HUES48 (cell line): ENCODE measurements around the gene ARMCX4.

ENCODE experiments used
- H3K27ac ChIP-seq: one replicate; pipeline ENCODE4 v1.7.0; 2013; ENCODE audit warnings: low read depth, low read length, inconsistent platforms
- H3K27me3 ChIP-seq: 2 replicates; pipeline ENCODE4 v1.6.1; 2013; ENCODE audit warnings: mild to moderate bottlenecking, low read length; ENCODE audit not compliant: control insufficient read depth, insufficient read depth
- H3K36me3 ChIP-seq: 2 replicates; pipeline ENCODE4 v1.6.1; 2013; ENCODE audit warnings: low read length; ENCODE audit not compliant: control insufficient read depth, insufficient read depth
- H3K4me1 ChIP-seq: 2 replicates; pipeline ENCODE4 v1.6.1; 2013; ENCODE audit warnings: mild to moderate bottlenecking, low read length; ENCODE audit not compliant: control insufficient read depth, insufficient read depth
- H3K4me3 ChIP-seq: 2 replicates; pipeline ENCODE4 v1.5.1; 2013; ENCODE audit warnings: mild to moderate bottlenecking, low read depth, low read length
- H3K9ac ChIP-seq: 2 replicates; pipeline ENCODE4 v1.6.1; 2013; ENCODE audit warnings: mild to moderate bottlenecking, low read depth, low read length, moderate library complexity
- H3K9me3 ChIP-seq: 2 replicates; pipeline ENCODE4 v1.6.1; 2013; ENCODE audit warnings: low read length; ENCODE audit not compliant: control insufficient read depth, insufficient read depth

The ARMCX4 gene

DNA sequence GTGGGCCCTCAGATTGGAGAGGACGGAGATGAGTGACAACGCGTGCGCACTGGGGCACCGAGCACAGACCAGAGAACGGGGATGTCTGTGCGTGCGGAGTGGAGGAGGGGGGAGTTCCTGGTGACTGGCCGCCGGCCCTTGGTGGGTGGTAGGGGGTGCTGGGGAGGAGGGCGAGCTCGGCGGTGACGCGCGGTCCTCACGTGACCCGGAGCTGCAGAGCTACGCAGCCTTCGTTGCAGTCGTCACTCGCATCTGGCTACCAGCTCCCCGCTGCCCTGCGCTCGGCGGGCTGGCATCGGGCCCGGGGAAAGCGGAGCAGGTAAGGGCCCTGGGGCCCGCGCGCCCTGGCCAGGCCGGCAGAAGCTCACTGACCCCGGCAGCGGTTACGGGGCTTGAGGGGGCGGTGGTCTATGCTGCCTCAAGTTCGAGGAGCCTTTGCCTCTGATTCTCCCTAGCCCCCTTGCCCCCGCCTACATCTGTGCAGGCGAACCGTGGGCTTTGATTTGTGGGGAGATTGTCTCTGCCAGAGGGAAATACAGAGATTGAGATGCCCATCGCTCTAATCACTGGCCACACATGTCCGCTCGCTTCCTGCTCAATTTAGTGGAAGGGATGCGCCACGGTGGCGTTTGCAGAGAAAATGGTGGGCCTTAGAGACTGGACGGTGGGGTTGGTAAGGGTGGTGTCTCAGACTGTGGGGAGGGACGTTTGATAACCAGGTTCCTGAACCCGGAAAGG, at the start of gene ARMCX4:
Gene ARMCX4 (plus strand): TSS at position 245 of the 738 bp plus-strand sequence. CDS start 3,134 bp downstream, outside the sequence.
- peaks cover 6% of the 10 kb centered on the region for H3K4me1 ChIP-seq
- H3K27me3 ChIP-seq: 0 out of 2 replicates have a peak, but pooled peaks cover 6% of the 10 kb centered on the region
- H3K27ac ChIP-seq: no peak within 1 kb of the TSS
- H3K9me3 ChIP-seq: peaks cover 28% of the 10 kb centered on the region
- H3K9ac ChIP-seq: peak within 1 kb of the TSS; percentile 63; the same call in 1 of the 2 replicates
- peak within 1 kb of the TSS; percentile 58 for H3K4me3 ChIP-seq
- peaks cover 12% of the 10 kb centered on the region; the same call in 1 of the 2 replicates for H3K36me3 ChIP-seq

DNA sequence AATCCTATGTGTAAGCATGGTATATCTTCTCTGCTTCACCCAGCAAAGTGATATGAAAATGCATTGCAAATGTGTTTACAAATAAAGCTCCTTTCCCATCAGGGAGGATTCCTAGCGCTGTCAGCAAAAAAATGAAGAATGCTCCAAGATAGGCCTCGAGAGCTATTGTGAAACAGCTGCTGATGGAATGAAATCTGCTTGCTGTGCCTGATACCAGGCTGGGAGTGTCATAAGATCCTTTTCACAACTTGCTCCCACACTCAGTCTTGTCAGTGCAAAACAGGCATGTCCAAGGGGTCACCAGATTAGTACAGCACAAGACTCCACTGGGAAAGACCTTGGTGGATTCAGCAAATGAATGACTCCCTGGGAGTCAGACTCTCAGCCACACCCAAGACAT, 43.2 kb upstream of the ARMCX4 start:
- Histone ChIP-seq H3K27me3 (no peaks in the 10 kb centered on the region), H3K36me3 (peaks cover 18% of the 10 kb centered on the region), H3K27ac (no peak overlapping the region), H3K9ac (no peak overlapping the region), H3K9me3 (peaks cover 31% of the 10 kb centered on the region), H3K4me3 (no peak overlapping the region), H3K4me1 (no peaks in the 10 kb centered on the region)

DNA sequence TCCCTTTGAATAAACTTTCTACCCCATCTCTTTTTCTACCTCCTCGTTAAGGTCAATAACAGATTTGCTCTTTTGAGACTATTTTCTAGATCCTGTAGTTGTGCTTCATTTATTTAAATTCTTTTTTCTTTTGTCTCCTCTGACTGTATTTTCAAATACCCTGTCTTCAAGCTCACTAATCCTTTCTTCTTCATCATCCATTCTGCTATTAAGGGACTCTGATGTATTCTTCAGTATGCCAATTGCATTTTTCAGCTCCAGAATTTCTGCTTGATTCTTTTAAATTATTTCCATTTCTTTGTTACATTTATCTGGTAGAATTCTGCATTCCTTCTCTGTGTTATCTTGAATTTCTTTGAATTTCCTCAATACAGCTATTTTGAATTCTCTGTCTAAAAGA, 36.0 kb upstream of the ARMCX4 start:
- no peak overlapping the region for H3K9ac ChIP-seq
- H3K9me3 ChIP-seq: peaks cover 23% of the 10 kb centered on the region
- H3K36me3 ChIP-seq: 0 out of 2 replicates have a peak, but pooled peaks cover 3% of the 10 kb centered on the region
- no peaks in the 10 kb centered on the region for H3K4me1 ChIP-seq
- H3K4me3 ChIP-seq: no peak overlapping the region
- no peaks in the 10 kb centered on the region for H3K27me3 ChIP-seq
- H3K27ac ChIP-seq: no peak overlapping the region

DNA sequence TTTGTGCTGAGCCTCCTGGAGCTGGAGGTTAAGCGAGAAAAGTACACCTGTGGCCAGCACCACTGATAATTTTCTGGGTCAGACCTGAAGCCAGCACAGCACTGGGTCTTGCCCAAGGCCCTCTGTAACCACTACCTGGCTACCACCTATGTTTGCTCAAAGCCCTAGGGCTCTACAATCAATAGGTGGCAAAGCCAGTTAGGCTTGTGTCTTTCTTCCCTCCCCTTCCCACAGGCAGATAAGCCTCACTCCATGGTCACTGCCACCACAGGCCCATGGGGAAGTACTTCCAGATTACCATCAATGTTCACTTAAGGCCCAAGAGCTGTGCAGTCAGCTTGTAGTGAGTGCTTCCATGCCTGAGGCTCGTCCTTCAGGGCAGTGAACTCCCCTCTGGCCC, 35.2 kb upstream of the ARMCX4 start:
- no peaks in the 10 kb centered on the region for H3K27me3 ChIP-seq
- no peak overlapping the region for H3K9ac ChIP-seq
- no peak overlapping the region for H3K4me3 ChIP-seq
- no peaks in the 10 kb centered on the region for H3K4me1 ChIP-seq
- 0 out of 2 replicates have a peak, but pooled peaks cover 3% of the 10 kb centered on the region for H3K36me3 ChIP-seq
- no peak overlapping the region for H3K27ac ChIP-seq
- H3K9me3 ChIP-seq: peaks cover 24% of the 10 kb centered on the region

DNA sequence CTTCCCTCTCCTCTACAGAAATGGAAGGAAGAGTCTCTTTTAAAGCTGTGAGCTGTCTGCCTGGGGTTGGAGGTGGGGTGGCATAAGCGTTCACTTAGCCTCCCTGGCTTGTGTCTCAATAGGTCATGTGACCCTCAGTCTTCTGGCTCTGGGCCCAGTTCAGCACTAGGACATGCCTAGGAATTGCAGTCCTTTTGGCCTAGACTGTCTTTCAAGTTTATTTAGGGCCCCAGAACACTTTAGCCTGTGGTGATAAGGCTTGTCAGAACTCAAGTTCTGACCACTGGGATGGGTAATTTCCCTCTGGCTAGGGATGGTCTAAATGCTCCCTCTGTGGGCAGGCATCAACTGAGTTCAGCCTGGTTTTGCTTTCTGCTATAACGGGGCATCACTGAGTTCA, 34.3 kb upstream of the ARMCX4 start:
- Histone ChIP-seq H3K27ac (no peak overlapping the region), H3K27me3 (no peaks in the 10 kb centered on the region), H3K4me1 (no peaks in the 10 kb centered on the region), H3K9me3 (peaks cover 24% of the 10 kb centered on the region), H3K9ac (no peak overlapping the region), H3K4me3 (no peak overlapping the region), H3K36me3 (0 out of 2 replicates have a peak, but pooled peaks cover 3% of the 10 kb centered on the region)

DNA sequence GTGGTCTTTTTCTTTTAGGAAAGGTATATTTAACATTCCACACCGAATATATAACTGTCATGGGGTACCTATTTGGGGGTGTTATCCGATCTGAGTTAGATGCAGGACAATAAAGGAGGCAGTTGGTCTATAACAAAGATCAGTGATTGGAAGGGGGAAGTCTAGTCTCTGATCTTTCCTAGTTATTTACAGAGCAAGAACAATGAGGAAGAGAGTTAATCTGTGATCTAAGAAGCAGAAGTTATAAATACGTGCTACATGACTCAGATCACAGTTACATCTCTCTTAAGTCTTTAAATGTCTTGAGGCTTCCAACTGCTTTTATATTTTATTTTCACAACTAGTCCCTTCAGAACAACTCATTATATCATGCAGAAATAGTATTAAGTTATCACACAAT, 33.2 kb upstream of the ARMCX4 start:
- Histone ChIP-seq H3K27ac (no peak overlapping the region), H3K9ac (no peak overlapping the region), H3K4me3 (no peak overlapping the region), H3K9me3 (peaks cover 22% of the 10 kb centered on the region), H3K27me3 (no peaks in the 10 kb centered on the region), H3K36me3 (0 out of 2 replicates have a peak, but pooled peaks cover 3% of the 10 kb centered on the region), H3K4me1 (no peaks in the 10 kb centered on the region)

DNA sequence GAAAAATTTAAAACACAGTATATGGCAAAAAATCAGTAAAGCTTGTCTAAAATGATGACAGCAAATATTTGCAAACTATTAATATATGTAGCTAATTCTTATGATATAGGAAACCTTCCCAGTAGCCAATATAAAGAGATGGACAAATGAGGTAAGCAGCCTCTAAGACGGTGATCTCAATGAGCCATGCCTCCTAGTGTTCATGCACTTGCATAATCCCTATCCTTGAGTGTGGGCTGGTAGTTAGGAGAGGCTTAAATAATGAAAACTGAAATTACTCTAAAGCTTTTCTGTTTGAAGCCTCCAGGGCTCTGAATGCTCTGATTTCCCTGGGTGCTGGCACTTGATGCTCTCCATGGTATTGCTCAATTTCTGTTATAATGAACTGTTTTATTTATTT, 24.6 kb upstream of the ARMCX4 start:
- Histone ChIP-seq H3K4me3 (no peak overlapping the region), H3K9me3 (peaks cover 37% of the 10 kb centered on the region), H3K36me3 (no peaks in the 10 kb centered on the region)

DNA sequence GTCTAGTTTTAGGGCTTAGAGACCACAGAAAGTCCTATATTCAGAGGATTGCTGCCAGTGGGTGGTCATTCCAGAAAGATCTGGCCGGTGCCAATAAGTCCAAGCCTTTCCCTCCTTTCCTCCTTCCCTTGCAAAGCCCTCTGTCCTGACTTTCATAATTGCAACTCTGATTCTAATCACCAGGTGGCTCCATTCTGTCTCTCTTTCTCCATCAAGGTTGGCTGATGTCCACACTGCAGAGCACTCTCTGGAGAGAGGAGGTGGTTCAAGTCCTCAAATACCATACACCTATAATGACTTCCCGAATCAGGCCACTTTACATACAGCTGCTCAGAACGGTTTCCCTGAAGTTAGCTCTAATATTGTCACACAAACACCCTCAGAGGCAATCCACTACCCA, 22.4 kb upstream of the ARMCX4 start:
- no peak overlapping the region; the same call in 1 of the 2 replicates for H3K4me3 ChIP-seq
- H3K4me1 ChIP-seq: no peaks in the 10 kb centered on the region
- no peaks in the 10 kb centered on the region for H3K36me3 ChIP-seq
- H3K9ac ChIP-seq: no peak overlapping the region
- H3K27me3 ChIP-seq: no peaks in the 10 kb centered on the region
- peaks cover 47% of the 10 kb centered on the region for H3K9me3 ChIP-seq
- H3K27ac ChIP-seq: no peak overlapping the region

More for the DNA sequence above, 24.6 kb upstream of the ARMCX4 start:
- H3K27ac ChIP-seq: no peak overlapping the region
- H3K4me1 ChIP-seq: no peaks in the 10 kb centered on the region
- H3K27me3 ChIP-seq: no peaks in the 10 kb centered on the region
- no peak overlapping the region for H3K9ac ChIP-seq

DNA sequence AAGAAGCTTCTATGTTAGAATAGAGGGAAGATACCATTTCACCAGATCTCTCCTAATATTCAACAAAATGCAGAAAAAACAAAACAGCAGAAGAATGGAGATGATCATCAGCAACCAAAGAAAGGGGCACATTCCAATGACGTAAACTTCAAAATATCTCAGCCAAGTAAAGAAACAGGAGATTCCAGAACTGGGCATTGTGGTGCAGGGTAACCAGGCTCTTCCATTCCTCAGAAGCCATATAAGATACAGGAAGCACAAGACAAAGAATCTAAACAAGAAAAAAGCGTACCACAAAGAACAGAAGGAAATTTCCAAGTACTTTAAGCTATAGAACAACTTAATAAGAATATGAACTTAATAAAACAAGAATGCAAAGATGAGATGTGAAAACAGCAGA, 6.9 kb upstream of the ARMCX4 start:
- H3K4me3 ChIP-seq: no peak overlapping the region
- no peak overlapping the region for H3K27ac ChIP-seq
- H3K4me1 ChIP-seq: no peaks in the 10 kb centered on the region; the same call in 1 of the 2 replicates
- no peaks in the 10 kb centered on the region for H3K27me3 ChIP-seq
- H3K9me3 ChIP-seq: peaks cover 15% of the 10 kb centered on the region; the same call in 1 of the 2 replicates
- no peak overlapping the region for H3K9ac ChIP-seq
- no peaks in the 10 kb centered on the region for H3K36me3 ChIP-seq

DNA sequence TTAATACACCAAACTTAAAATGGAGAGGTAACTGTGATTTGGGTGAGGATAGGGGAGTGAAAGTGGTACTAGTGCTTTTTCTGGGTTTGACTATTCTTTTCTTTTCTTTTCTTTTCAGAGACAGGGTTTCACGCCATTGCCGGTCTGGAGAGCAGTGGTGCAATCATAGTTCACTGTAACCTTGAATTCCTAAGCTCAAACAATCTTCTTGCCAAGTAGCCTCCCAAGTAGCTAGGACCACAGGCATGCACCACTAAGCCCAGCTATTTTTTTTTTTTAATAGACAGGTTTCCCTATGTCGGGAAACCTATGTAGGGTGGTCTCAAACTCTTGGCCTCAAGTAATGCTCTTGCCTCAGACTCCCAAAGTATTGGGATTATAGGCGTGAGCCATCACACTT, 3.0 kb upstream of the ARMCX4 start:
- Histone ChIP-seq H3K4me3 (no peak overlapping the region), H3K27ac (no peak overlapping the region), H3K4me1 (peaks cover 6% of the 10 kb centered on the region), H3K9ac (no peak overlapping the region), H3K27me3 (0 out of 2 replicates have a peak, but pooled peaks cover 6% of the 10 kb centered on the region), H3K9me3 (peaks cover 10% of the 10 kb centered on the region; the same call in 1 of the 2 replicates), H3K36me3 (no peaks in the 10 kb centered on the region)

DNA sequence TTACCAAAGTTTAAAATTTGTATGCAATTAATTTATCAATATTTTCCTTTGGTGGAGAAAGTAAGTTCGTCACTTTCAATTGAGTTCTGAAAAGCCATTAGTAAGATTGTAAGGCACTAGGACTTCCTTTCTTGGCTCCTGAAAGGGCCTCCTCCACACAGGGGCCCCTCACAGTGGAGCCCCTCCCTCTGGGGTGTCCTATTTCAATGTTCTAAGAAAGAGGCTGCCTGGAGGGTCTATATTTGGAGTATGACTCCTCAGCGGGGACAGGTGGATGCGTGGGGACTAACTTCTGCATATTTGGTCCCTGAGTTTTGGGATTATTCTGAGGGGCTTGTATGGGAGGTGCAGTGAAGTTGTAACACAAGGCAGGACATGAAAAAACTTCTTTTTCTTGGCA, 1.6 kb upstream of the ARMCX4 start:
- peaks cover 12% of the 10 kb centered on the region; the same call in 1 of the 2 replicates for H3K36me3 ChIP-seq
- H3K4me3 ChIP-seq: no peak overlapping the region
- peaks cover 6% of the 10 kb centered on the region for H3K4me1 ChIP-seq
- no peak overlapping the region for H3K27ac ChIP-seq
- H3K27me3 ChIP-seq: 0 out of 2 replicates have a peak, but pooled peaks cover 6% of the 10 kb centered on the region
- no peak overlapping the region for H3K9ac ChIP-seq
- peaks cover 18% of the 10 kb centered on the region; the same call in 1 of the 2 replicates for H3K9me3 ChIP-seq
